ENCODE data around the gene SLC29A1. TPM values are rescaled to one million over a fixed set of nuclear protein-coding genes. Genes with fewer than 3 reads are reported as not detected.

Gene SLC29A1
- polyA plus RNA-seq, 6 donors from 2014 or later: 0.15 to 3.1 (median 0.99) TPM

DNA sequence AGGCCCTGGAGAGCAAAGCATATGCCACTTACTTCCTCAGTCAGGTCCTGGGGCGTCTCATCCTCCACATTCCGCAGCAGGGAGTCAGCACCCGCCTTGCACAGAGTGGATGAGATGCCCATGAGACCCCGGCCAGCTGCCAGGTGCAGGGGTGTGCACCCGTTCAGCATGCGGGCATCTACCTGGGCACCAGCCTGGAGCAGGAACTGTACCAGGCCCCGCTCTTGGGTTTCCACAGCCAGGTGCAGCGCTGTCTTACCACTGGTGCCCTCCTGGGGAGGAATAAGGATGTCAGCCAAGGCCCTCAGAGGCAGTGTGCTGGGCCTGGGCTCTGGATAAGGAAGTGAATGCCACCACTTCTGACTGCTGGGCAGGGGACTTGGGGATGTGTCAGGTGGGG lies 36.6 kb downstream of the SLC29A1 start:
- ATAC-seq (ENCODE audit: low read depth in 2 of 2) (no peak), DNase-seq (no peak)
- Mint-ChIP-seq H3K36me3 (peaks cover 4 to 33% of the 10 kb centered on the region in 2 donors), H3K4me1 (peaks cover 73 to 89% (median 88%) of the 10 kb centered on the region in 3 donors), H3K9me3 (peaks cover 0 to 2% (median 0%) of the 10 kb centered on the region in 7 donors), H3K27ac (peak overlapping the region; percentile 92 to 100 (median 98)), H3K4me3 (peak overlapping the region in 7 of 8 donors; percentile 45 to 100 (median 83)), H3K27me3 (no peaks in the 10 kb centered on the region)

DNA sequence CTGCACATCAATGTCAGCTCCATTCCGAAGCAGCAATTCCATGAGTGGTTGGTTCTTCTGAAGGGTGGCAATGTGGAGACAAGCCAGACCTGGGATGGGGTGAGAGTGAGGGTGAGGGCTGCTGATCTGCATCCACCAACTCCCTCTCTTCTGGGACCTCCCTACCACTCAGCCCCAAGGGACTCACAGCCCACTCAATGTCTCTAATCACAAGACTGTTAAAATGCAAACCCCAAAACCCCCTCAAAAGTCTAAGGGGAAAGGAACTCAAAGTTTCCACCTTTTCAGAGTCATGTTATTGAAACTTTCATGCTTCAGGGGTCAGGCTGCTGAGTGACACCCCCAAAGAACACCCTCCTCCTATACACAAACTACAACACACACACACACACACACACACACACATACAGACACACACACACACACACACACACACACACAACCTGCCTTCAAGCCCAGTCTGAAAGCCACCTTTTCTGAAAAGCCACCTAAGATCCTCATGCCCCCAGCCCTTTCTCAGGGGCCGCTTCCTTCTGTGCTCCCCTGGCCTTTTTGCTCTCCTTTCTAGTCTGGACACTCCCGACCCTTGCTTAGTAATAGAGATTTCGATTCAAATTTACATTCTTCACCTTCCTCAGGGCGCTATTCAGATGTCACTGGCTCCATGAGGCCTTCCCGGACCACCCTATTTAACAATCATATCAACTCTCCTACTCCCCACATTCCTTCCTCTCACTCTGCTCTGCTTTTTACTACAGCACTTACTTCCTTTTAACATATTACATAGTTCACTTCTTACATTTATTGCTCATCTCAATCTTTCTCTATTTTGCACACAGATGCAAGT lies 37.3 kb downstream of the SLC29A1 start:
- no peak for ATAC-seq (ENCODE audit: low read depth in 2 of 2)
- Mint-ChIP-seq H3K36me3 (peaks cover 4 to 30% of the 10 kb centered on the region in 2 donors), H3K27ac (peak overlapping the region; percentile 92 to 100 (median 98)), H3K4me3 (peak overlapping the region; percentile 32 to 100 (median 82)), H3K9me3 (peaks cover 0 to 2% (median 0%) of the 10 kb centered on the region in 7 donors), H3K27me3 (no peaks in the 10 kb centered on the region), H3K4me1 (peaks cover 67 to 83% (median 83%) of the 10 kb centered on the region in 3 donors)
- DNase-seq: peak; percentile 71

DNA sequence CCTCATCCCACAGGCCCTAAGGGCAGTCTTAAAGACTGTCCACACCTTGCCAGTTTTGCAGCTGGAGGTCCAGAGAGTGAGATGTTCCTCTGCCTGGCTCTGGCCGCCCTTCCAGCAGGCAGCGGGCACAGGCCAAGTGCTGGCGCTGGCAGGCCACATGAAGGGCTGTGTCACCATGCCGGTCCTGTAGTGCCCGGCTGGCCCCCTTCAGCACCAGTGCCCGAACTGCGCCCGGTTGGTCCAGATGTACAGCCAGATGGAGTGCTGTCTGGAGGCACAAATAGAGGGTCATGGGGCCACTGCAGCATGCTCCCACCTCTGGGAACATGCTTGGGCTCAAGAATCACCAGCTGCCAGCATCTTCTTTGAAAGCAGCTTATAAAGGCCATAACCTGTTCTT lies 38.2 kb downstream of the SLC29A1 start:
- no peaks in the 10 kb centered on the region for H3K27me3 Mint-ChIP-seq
- H3K4me3 Mint-ChIP-seq: peak overlapping the region in 7 of 8 donors; percentile 59 to 100 (median 92)
- DNase-seq: no peak
- peak overlapping the region; percentile 99 to 100 (median 100) for H3K27ac Mint-ChIP-seq
- ATAC-seq (ENCODE audit: low read depth in 2 of 2): no peak
- peaks cover 0 to 2% (median 0%) of the 10 kb centered on the region in 7 donors for H3K9me3 Mint-ChIP-seq
- H3K4me1 Mint-ChIP-seq: peaks cover 63 to 83% (median 81%) of the 10 kb centered on the region in 3 donors
- H3K36me3 Mint-ChIP-seq: peaks cover 4 to 30% of the 10 kb centered on the region in 2 donors

DNA sequence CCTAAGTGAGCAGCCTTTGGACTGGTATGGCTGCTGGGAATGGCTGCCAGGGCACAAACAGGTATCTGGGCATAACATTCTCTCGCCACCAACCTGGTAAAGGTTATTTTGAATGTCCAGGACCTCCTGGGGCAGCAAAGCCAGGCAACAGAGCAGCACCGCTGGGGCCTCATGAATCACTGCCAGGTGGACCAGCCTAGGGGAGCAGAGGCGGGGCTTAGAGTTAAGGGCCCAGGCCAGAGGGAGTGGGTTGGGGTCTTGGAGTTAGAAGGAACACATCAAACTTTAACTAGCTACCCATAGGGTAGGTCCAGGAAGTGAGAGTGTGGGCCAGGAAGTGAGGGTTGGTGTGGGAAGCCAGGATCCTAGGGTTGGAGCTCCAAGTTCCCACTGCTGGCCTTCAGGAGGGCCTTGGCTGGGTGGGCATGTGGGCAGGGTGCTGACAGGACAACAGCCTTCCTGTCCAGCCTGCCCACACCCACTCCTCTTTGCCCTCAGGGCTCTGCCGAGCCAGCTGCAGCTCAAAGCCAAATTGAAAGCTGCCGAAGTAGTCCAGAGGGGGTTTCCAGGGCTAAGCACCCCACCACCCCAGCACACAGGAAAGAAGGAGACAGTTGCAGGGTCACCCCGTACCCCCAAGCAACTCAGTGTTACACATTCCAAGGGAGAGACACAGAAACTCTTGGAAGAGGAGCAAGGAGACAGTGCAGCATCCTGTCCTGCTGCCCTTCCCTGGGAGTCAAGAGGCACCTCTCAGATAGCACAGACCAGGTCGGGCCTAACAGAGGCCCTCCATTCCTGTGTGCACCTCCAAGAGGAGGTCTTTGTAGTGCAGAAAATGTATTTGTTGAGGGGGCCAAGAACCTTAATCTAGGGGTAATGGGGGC lies 39.3 kb downstream of the SLC29A1 start:
- H3K9me3 Mint-ChIP-seq: peaks cover 0 to 2% (median 0%) of the 10 kb centered on the region in 7 donors
- peak overlapping the region; percentile 92 to 100 (median 99) for H3K4me3 Mint-ChIP-seq
- H3K4me1 Mint-ChIP-seq: peaks cover 67 to 88% (median 84%) of the 10 kb centered on the region in 3 donors
- peak overlapping the region; percentile 100 for H3K27ac Mint-ChIP-seq
- no peak for DNase-seq
- no peaks in the 10 kb centered on the region for H3K27me3 Mint-ChIP-seq
- H3K36me3 Mint-ChIP-seq: peaks cover 4 to 30% of the 10 kb centered on the region in 2 donors
- ATAC-seq (ENCODE audit: low read depth in 2 of 2): no peak

DNA sequence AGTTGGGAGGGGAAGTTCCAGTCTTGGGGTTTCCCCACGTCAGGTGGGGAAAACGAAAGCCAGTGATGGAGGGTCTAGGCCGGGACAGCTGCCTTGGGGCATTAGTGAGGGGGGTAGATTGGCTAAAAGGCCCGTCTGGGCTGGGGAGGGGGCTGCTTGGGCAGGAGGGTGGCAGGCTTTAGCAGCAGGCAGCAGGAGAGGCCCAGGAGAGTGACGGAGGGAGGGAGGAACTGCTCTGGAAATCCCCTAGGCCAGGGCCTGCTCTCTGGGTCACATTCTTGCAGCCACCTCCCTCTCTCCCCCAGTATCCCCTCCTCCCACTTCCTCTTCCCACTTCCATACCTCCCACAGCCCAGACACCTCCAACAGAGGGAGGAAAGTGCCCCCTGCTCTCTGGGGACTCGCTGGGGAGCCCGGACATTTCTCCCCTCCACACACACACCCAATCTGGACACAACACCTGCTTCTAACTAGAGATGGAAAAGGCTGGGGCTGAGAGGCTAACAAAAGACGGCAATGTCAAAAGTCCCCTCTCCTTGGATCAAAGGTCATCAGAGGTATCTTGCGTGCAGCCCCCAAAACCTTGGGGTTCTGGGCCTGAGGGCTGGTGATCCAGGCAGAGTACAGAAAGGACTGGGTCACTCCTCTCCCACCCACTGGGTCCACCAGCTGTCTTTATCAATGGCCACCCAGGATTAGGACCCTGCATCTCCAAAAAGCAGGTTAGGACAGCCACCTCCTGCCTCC lies 40.1 kb downstream of the SLC29A1 start:
- peak; percentile 22 to 23 for ATAC-seq (ENCODE audit: low read depth in 2 of 2)

DNA sequence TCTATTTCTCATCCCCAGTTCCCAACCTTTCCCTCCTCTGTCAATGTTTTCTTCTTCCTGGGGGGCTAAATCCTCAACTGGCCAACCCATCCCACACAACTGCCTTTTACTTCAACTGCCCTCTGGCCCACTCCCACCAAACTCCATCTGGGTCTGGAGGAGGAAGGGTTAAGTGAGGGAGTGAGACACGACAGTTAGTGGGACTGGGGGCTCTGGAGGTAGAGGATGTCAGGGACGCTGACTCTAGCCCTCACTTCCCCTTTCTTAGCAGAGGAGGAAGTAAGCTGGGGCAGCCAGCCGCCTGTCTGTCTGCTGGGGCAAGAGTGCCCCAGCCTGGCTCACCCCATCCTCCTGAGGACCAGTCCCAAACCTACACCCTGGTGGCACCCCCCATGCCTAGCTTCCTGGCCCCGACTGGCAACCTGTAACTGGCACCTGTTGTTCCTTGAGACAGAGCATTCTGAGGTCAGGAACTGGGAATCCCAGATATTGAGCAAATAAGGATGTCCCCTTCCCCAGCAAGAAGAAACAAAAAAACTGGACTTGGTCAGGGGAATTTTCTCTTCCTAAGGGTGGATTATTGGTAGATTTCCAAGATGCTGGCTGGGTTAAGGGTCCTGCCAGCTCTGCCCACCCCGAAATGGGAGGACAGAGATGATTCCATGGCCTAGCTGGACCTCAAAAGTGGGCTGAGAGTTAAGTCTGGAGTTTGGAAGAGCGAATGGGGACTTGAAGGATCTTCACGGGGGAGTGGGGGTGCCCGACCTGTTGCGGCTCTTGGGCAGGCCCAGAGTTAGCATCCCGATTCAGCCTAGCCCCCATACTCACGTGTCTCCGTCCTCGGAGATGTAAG lies 41.0 kb downstream of the SLC29A1 start:
- H3K27me3 Mint-ChIP-seq: peaks cover 0 to 8% (median 3%) of the 10 kb centered on the region in 3 donors
- H3K27ac Mint-ChIP-seq: peak overlapping the region; percentile 100
- peak; percentile 88 for DNase-seq
- ATAC-seq (ENCODE audit: low read depth in 2 of 2): peak; percentile 65 to 69
- peaks cover 51 to 80% (median 79%) of the 10 kb centered on the region in 3 donors for H3K4me1 Mint-ChIP-seq
- H3K9me3 Mint-ChIP-seq: peaks cover 0 to 2% (median 0%) of the 10 kb centered on the region in 7 donors
- peak overlapping the region; percentile 92 to 100 (median 99) for H3K4me3 Mint-ChIP-seq
- H3K36me3 Mint-ChIP-seq: peaks cover 0 to 18% of the 10 kb centered on the region in 2 donors

More for the DNA sequence above, 40.1 kb downstream of the SLC29A1 start:
- DNase-seq: peak; percentile 77
- Mint-ChIP-seq H3K4me3 (peak overlapping the region; percentile 92 to 100 (median 99)), H3K27me3 (peaks cover 0 to 3% (median 0%) of the 10 kb centered on the region in 3 donors), H3K4me1 (peaks cover 59 to 84% (median 79%) of the 10 kb centered on the region in 3 donors), H3K9me3 (peaks cover 0 to 2% (median 0%) of the 10 kb centered on the region in 7 donors), H3K36me3 (peaks cover 4 to 27% of the 10 kb centered on the region in 2 donors), H3K27ac (peak overlapping the region; percentile 100)

DNA sequence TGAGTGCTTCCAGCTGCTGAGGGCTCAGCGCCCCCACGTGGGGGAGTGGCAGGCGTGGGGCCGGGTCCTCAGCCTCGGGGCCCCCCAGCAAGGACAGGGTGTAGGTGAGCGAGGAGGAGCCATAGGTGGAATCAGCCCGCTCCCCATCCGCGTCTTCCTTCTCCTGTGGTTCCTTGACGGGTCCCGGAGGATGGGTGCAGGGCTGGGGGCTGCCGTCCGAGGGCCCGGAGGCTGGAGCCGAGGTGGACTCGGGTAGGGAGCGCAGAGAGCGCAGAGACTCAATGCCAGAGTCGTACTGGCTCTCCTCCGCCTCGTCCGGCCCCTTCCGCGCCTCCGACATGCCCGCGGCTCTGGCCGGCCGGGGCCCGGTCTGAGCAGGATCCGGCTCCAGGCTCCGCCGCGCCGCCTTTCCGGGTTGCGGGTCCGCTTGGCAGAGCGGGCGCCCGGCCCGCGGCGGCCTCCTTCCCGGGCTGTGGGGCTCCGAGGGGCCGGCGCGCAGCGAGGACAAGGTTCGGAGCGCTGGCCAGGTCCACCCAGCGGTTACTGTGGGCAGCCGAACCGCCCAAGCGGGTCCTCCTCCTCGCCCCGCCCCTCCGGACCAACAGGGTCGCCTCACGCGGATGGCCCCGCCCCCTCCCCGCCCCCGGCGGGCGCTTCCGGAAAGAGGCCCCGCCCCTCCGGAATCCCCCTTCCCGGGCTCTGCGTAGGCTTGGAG lies 41.8 kb downstream of the SLC29A1 start, which contains the start of gene NFKBIE:
TSS of gene NFKBIE (minus strand) at position 545 of the 715 bp plus-strand sequence. CDS start at position 340, 205 bp downstream.
- H3K36me3 Mint-ChIP-seq: peaks cover 0 to 18% of the 10 kb centered on the region in 2 donors
- peaks cover 53 to 83% (median 80%) of the 10 kb centered on the region in 3 donors for H3K4me1 Mint-ChIP-seq
- peak; percentile 95 for DNase-seq
- peaks cover 0 to 2% (median 0%) of the 10 kb centered on the region in 7 donors for H3K9me3 Mint-ChIP-seq
- H3K27me3 Mint-ChIP-seq: peaks cover 5 to 13% (median 6%) of the 10 kb centered on the region in 3 donors
- peak within 1 kb of the TSS; percentile 92 to 100 (median 99) for H3K4me3 Mint-ChIP-seq
- peak; percentile 48 to 55 for ATAC-seq (ENCODE audit: low read depth in 2 of 2)
- H3K27ac Mint-ChIP-seq: peak within 1 kb of the TSS; percentile 100

DNA sequence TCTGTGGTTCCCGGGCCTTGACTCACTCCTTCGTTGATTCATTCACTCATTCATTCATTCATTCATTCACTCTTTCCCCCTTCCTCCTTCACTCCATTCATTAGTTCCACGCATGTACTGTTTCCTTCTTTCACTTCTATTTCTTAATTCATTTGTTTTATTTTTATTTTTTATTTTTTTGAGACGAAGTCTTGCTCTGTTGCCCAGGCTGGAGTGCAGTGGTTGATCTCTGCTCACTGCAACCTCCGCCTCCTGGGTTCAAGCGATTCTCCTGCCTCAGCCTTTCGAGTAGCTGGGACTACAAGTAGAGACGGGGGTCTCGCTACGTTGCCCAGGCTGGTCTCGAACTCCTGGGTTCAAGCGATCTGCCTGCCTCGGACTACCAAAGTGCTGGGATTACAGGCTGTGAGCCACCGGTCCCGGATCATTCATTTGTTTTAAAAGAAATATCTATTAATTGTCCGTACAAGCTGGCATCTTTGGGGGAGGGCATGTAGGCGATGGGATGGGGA lies 42.4 kb downstream of the SLC29A1 start:
- Mint-ChIP-seq H3K9me3 (peaks cover 0 to 1% (median 0%) of the 10 kb centered on the region in 7 donors), H3K4me3 (peak overlapping the region; percentile 92 to 100 (median 99)), H3K4me1 (peaks cover 48 to 78% (median 74%) of the 10 kb centered on the region in 3 donors), H3K27ac (peak overlapping the region; percentile 93 to 100 (median 100)), H3K27me3 (peaks cover 5 to 14% (median 7%) of the 10 kb centered on the region in 3 donors), H3K36me3 (peaks cover 0 to 16% of the 10 kb centered on the region in 2 donors)
- DNase-seq (no peak), ATAC-seq (ENCODE audit: low read depth in 2 of 2) (no peak)

DNA sequence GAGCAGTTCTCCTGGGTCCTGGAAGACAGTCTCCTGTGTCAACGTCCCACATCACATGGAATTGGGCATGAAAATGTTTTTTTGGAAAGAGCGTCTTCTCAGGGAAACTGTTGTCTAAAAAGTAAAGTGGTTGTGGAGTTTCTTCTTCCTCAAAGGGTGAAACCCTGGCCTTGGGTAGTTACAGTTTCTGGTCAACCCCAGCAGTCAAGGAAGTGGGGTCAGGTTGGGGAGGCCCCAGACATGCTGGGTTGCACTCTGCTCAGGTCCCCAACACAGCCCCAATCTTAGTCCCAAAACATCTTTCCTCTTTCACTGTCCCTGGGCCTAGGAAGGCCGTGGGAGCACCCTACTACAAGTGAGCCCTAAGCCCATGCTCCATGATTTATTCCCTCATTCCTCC lies 43.0 kb downstream of the SLC29A1 start:
- H3K9me3 Mint-ChIP-seq: no peaks in the 10 kb centered on the region
- H3K27ac Mint-ChIP-seq: peak overlapping the region; percentile 93 to 100 (median 100)
- peaks cover 47 to 72% (median 72%) of the 10 kb centered on the region in 3 donors for H3K4me1 Mint-ChIP-seq
- ATAC-seq (ENCODE audit: low read depth in 2 of 2) (peak; percentile 9 to 11), DNase-seq (peak; percentile 65)
- H3K27me3 Mint-ChIP-seq: peaks cover 5 to 19% (median 13%) of the 10 kb centered on the region in 3 donors
- H3K36me3 Mint-ChIP-seq: peaks cover 0 to 11% of the 10 kb centered on the region in 2 donors
- H3K4me3 Mint-ChIP-seq: peak overlapping the region; percentile 92 to 100 (median 99)

DNA sequence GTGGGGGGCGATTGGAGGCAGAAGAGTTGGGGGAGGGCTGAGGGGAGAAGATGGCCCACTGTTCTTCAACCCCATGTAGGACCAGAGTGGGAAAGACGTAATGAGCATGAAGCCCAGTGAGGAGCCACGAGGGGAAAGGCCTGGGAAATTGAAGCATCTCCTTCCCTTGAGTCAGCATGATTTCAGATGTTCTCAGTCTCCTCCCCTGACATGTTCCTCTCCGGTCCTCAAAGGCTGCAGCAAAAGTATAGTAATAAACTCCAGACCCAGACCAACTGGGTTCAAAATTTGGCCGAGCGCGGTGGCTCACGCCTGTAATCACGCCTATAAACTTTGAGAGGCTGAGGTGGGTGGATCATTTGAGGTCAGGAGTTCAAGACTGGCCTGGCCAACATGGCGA lies 43.9 kb downstream of the SLC29A1 start:
- peak overlapping the region in 4 of 6 donors; percentile 79 to 100 (median 98) for H3K27ac Mint-ChIP-seq
- H3K4me3 Mint-ChIP-seq: peak overlapping the region in 4 of 8 donors; percentile 42 to 100 (median 96)
- H3K9me3 Mint-ChIP-seq: no peaks in the 10 kb centered on the region
- peaks cover 0 to 10% of the 10 kb centered on the region in 2 donors for H3K36me3 Mint-ChIP-seq
- peaks cover 12 to 28% (median 22%) of the 10 kb centered on the region in 3 donors for H3K27me3 Mint-ChIP-seq
- ATAC-seq (ENCODE audit: low read depth in 2 of 2) (no peak), DNase-seq (no peak)
- H3K4me1 Mint-ChIP-seq: peaks cover 51 to 63% (median 63%) of the 10 kb centered on the region in 3 donors

All from naive B cell (primary cell).